Activated naive CD4-positive, alpha-beta T cell (primary cell): ENCODE measurements around the gene F2RL3.

Experiments
- DNase-seq, 4 experiments: peaks; one replicate each; lab custom pipeline; 2025; lab: John Stamatoyannopoulos, UW

F2RL3 gene

DNA sequence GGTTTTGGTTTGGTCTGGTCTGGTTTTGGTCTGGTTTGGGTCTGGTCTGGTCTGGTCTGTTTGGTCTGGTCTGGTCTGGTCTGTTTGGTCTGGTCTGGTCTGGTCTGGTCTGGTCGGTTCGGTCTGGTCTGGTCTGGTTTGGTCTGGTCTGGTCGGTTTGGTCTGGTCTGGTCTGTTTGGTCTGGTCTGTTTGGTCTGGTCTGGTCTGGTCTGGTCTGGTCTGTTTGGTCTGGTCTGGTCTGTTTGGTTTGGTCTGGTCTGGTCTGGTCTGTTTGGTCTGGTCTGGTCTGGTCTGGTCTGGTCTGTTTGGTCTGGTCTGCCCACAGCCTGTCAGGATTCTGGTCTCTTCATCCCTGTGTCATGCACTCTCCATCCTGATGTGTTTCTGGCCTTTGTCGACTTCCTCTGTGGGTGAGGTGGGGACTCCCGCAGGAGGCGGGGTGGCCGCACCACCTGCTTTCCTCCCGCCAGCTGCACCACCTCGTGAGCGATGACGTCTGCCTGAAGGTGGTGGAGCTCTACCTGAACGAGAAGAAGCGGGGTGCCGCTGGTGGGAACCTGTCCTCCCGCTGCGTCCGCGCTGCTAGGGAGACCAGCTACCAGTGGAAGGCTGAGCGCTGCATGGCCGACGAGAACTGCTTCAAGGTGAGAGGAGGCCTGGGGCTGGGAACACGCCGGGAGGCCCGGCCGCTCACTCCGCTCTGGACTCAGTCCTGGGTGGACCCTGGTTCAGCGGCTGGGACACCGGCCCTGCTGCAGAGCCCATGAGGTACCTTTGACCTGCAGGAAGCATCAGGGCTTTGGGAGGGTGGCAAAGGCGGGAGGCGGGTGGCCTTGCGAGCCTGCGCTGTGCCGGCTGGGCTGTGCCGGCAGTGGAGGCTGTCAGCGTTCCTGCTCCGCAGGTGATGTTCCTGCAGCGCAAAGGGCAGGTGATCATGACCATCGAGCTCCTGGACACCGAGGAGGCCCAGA lies 12.9 kb upstream of the F2RL3 start:
- DNase-seq: no peak

DNA sequence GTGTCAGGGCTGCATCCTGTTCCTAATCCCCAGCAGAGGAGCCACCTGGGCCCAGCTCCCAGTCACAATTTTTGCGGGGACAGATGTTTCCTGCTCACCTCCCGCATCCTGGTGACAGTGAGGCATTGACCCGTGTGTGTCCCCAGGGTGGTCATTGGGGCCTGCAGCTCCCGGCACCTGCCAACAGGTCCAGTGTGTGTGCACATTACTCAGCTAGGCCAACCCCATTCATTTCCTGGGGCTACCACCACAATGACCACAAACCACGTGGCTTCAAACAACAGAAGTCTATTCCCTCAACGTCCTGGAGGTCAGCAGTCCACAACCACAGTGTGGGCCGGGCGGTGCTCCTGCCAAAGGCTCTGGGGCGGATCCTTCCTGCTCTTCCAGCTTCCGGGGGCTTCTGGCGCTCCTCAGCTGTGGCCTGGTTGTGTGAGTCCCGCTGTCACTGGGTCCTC lies 11.9 kb upstream of the F2RL3 start:
- DNase-seq: no peak

DNA sequence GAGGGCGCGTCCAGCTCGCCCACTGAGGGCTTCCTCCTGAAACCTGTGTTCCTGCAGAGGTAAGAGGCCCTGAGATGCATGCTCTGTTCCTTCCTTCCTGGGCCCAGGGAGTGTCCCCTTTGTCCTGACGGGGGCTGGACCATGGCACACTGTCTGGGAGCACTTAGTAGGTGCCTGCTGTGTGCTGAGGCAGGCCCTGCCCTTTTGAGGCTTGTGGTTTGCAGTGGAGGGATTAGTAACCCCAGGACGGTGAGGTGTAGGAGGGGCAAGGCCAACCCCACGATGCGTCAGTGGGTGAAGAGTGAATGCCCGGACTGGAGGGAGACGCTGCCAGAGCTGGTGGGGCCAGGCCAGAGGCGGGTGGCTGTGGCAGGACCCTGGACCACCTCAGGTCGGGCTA lies 11.2 kb upstream of the F2RL3 start:
- DNase-seq: no peak

DNA sequence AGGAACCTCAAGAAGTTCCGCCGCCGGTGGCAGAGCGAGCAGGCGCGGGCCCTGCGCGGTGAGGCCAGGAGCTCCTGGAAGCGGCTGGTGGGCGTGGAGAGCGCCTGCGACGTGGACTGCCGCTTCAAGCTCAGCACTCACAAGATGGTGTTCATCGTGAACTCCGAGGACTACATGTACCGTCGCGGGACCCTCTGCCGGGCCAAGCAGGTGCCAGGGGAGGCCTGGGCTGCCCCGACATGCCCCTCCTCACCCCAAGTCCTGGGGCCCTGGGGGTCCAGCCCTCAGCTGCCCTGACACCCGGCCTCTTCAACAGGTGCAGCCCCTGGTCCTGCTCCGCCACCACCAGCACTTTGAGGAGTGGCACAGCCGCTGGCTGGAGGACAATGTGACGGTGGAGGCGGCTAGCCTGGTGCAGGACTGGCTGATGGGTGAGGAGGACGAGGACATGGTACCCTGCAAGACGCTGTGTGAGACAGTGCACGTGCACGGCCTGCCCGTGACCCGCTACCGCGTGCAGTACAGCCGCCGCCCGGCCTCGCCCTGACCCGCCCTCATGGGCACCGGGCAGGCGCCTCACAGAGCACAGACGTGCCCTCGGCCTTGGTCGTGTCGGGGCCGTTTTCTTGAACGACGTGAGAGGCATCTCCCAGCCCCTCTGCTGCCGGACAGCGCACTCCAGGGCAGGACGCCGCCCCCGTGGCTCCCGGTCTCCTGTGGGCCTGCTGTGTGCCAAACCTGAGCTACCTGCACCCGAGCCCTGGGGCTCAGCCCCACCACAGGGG lies 10.4 kb upstream of the F2RL3 start:
- no peak for DNase-seq

DNA sequence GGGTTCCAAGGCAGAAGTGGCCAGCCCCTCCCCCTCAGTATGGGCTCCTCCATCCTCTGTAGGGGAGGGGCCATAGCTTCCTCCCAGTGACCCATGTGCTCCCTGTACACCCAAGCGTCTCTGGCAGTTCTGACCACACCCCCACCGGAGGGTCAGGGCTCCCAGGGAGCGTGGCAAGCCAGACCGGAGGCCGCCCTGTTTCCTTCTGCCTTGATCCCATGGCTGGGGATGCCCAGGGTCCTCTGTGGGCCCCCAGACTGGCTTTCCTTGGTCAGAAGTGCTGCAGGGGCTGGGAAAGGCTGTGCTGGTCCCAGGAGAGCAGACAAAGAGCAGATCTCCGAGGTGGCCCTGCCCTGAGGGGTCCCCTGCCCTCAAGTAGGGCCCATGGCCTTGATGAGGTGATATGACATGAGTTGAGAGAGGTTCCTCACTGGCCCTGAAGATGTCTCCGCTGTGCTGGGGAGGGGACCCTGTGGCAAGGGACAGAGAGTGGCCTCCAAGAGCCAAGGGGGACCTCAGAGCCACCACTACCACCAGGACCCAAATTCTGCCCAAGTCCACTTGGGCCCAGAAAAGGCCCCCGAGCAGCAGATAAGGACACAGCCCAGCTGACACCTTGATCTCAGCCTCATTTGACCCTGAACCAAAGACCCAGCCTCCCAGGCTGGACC lies 7.8 kb upstream of the F2RL3 start:
- no peak for DNase-seq

DNA sequence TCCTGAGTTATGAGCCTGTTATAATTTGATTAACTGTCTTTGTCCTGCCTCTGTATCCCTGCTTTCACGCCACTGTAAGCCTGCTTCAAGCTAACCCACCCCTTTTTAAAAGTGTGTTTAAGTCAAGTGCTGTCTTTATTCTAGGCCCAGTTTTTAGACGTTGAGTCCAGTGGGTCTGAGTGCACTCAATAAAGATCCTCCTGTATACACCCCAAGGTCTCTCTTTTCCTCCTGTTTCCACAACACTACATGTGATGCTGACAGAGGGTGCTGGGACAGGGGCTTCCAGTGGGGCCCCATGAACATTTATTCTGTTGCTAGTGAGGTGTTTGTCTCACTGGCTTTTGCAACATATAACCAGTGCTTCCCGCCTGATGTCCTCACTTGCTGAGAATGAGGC lies 6.7 kb upstream of the F2RL3 start:
- no peak for DNase-seq

DNA sequence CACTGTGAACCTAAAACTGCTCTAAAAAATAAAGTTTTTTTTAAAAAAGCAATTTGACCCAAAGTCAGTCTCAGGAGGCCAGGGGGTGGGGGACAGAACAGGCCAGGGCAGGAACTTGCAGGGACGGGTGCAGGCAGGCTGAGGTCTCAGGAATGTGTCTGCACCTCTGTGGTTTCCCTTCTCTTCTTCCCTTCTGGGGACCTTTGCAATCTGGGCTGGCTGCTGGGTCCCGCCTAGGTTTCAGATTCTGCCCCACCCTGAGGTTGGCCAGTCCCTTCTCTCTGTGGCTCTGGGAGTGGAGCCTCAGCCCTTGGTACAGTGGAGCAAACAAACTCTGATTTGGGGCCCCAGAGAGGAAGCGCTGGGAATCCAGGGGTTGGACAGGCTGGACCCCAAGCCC lies 5.3 kb upstream of the F2RL3 start:
- no peak for DNase-seq

DNA sequence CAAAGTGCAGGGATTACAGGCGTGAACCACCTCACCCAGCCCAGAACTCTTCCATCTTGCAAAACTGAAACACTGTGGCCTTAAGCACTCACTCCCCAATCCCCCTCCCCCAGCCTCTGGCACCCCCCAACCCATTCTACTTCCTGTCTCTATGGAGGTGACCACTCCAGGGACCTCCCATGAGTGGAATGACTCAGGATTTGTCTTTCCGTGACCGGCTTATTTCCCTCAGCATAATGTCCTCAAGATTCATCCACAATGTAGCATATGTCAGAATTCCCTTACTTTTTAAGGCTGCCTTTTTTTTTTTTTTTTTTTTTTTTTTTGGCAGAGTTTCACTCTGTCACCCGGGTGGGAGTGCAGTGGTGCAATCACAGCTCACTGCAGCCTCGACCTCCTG lies 3.6 kb upstream of the F2RL3 start:
- DNase-seq: no peak

DNA sequence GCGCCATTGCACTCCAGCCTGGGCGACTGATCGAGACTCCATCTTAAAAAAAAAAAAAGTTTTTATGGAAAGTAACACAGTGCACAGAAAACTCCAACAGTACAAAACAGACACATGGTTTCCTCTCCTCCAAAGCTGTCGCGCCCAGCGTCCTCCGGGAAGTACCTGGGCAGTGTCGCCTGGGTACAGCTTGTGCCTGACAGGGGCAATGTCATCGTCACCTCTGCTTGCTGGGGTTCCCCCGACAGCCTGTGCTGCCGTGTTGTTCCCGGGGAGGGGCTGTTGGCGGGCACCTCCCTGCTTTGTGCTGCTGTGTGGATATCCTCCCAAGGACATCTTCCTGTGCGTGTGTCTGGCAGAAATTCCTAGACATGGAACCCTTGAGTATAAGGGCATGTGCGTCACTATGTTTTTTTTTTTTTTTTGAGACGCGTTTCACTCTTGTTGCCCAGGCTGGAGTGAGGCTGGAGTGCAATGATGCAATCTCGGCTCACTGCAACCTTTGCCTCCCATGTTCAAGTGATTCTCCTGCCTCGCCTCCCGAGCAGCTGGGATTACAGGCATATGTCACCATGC lies 2.4 kb upstream of the F2RL3 start:
- no peak for DNase-seq

DNA sequence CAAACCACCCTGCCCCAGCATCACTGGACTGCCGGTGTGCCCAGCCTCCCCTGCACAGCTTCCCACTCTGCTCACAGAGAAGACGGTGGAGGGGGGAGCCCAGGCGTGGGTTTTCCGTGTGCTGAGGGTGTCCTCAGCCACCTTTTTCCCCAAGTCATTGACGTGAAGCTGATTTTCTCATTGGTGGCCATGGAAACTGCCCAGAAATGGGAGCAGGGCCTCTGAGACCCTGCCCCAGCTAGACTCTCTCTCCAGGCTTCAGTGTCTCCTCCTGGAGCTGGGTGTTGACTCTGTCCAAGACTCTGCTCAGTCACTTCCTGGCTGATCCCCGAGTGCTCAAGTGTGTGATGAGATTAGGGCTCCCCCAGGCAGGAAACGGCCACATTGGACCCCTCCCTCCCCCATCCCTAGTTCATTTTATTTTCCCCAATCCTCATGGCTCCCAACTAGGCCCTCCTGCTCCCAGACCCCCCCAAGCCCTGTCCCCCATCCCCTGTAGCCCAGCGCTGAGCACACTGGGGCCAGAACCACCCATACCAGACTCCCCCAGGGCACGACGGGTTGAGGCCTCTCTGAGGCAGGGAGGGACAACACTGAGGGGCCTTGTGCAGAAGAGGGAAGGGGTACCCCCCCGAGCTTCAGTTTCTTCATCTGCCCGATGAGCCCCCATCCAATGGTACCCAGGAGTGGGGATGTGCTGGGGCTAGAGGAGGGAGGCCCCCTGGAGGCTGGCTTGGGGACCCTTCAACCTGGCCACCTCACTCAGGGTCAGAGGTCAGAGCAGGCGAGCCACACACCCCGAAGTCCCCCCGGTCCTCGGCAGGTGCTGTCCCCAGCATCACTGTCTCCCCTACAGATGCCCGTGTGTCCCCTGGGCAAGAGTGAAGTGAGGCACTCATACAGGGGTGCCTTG lies 1.2 kb upstream of the F2RL3 start:
- no peak for DNase-seq

DNA sequence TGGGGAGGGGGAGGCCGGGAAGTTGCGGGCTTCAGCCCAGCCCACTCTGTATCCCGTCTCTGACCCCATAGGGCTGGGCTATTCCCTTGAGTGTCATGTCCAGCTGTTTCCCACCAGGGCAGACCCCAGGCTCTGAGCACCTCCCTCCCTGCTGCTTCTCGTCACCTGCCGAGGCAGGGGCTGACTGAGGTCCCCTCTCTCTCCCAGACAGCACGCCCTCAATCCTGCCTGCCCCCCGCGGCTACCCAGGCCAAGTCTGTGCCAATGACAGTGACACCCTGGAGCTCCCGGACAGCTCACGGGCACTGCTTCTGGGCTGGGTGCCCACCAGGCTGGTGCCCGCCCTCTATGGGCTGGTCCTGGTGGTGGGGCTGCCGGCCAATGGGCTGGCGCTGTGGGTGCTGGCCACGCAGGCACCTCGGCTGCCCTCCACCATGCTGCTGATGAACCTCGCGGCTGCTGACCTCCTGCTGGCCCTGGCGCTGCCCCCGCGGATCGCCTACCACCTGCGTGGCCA lies 625 bp downstream of the F2RL3 start:
- DNase-seq: no peak

DNA sequence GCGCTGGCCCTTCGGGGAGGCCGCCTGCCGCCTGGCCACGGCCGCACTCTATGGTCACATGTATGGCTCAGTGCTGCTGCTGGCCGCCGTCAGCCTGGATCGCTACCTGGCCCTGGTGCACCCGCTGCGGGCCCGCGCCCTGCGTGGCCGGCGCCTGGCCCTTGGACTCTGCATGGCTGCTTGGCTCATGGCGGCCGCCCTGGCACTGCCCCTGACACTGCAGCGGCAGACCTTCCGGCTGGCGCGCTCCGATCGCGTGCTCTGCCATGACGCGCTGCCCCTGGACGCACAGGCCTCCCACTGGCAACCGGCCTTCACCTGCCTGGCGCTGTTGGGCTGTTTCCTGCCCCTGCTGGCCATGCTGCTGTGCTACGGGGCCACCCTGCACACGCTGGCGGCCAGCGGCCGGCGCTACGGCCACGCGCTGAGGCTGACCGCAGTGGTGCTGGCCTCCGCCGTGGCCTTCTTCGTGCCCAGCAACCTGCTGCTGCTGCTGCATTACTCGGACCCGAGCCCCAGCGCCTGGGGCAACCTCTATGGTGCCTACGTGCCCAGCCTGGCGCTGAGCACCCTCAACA lies 1.2 kb downstream of the F2RL3 start:
- no peak for DNase-seq

DNA sequence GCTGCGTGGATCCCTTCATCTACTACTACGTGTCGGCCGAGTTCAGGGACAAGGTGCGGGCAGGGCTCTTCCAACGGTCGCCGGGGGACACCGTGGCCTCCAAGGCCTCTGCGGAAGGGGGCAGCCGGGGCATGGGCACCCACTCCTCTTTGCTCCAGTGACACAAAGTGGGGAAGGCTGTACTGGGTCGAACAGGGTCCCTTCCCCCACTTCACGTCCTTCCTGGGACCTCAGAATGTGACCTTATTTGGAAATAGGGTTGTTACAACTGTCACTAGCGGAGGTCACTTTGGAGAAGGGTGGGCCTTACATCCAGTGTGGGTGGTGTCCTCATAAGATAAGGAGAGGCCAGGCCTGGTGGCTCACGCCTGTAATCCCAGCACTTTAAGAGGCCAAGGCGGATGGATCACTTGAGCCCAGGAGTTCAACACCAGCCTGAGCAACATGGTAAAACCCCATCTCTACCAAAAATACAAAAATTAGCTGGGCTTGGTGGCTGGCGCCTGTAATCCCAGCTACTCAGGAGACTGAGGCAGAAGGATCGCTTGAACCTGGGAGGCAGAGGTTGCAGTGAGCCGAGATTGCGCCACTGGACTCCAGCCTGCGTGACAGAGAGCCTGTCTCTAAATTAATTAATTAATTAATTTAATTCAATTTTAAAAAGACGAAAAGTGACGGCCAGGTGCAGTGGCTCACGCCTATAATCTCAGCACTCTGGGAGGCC lies 1.8 kb downstream of the F2RL3 start:
- no peak for DNase-seq

DNA sequence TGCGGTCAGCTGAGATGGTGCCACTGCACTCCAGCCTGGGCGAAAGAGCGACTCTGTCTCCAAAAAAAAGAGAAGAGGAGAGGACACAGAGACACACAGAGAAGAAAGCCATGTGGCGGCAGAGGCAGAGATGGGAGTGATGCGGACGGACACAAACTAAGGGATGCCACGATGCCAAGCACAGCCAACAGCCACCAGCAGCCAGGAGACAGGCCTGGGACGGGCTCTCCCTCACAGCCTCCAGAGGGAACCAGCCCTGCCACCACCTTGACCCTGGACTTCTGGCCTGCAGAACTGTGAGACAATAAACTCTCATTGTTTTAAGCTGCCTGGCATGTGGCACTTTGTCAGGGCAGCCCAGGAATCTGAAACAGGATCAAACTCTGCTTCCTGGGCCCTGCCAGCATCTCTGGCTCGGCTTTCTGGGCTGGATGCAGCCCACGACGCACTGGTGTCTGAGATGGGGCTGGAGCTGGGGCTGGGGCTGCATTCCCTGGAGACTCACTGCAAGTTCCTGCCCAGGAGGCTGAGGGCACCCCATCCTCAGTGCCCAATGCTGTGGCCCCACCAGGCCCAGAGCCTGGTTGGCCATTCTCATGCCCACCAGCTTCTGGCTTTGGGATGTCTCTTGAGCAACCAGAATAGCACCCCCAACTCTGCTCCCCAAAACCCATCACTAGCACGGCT lies 3.0 kb downstream of the F2RL3 start:
- DNase-seq: no peak

DNA sequence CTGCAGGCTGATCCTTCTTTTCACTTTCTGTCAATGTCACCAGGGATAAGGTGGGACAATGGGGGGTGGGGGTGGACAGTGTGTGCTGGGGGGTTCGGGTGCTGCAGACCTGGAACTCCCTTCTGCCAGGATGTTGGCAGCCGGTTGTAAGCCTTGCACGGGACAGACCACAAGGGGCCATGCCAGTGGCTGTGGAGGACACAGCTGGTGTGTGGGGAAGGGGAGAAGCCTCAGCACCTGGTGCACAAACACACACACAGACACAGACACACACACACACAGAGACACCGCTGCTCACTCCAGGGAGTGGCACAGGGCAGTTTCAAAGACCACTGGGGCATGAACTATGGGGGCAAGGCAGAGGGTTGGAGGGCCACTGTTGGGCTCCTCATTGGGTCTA lies 3.6 kb downstream of the F2RL3 start:
- DNase-seq: no peak

DNA sequence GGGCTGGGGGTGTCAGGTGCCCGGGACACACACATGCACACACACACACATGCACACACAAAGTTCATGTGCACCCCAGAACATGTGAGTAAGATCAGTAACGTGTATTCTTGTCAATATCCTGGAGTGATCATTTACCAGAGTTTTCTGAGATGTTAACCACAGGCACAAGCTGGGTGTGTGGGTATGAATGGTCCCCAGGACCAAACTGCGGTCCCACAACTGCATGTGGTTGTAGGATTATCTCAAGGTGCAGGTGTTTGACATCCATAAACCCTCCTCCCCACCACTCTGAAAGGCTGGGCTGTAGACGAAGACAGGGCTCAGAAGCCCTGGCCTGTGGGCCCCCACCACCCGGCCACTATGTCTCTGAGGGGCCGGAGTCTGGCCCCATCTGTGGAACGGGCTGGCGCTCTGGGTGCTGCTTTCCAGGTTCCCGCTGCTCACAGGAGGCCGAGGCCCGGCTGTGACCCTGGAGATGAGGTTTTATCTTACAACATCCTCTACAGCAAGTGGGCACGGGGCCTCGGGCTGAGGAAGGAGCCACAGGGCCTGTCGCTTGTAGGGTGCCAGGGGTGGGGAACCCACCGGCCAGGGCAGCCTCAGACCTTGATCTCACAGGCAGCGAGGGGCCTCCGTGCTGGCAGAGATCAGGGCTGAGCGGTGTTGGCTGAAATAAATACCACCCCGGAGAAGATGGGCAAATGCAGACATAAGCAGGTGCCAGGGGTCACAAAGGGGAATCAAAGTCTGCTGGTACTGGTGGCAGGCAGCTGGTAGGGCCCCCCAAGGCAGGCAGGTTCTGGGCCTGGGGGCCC lies 4.3 kb downstream of the F2RL3 start:
- DNase-seq: no peak

DNA sequence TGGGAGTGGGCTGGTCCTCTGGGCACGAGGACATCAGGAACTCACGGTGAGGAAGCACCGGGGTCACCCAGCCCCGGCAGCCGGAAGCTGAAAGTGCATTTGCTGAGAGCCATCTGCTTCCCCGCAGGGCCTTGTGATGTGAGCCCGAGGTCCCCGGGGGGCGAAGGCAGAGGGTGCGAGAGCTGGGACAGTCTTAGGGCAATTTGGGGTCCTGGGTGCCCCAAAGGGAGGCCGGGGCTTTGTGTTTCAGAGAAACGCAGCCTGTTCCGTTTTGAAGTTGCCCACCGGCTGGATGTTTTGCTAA lies 4.8 kb downstream of the F2RL3 start:
- DNase-seq: no peak

DNA sequence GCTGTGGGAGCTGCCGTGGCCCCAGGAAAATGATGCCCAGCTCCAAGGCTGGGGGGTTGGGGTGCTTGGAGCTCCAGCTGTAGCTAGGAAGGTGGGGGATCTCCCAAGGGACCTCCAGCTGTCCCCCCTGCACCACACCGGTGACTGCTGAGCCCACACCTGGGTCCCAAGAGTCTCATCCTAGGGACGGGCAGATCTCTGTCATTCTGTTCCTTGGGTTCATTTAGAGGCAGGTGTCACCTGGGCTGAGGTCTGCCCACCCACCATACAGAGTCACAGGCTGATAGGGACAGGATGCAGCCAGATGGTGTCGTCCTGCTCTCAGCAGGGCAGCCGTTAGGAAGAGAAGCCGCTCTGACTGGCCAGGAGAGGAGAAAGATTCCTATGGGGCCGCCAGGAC lies 5.3 kb downstream of the F2RL3 start:
- DNase-seq: no peak
